ENCODE data around the gene IP6K3.

DNA sequence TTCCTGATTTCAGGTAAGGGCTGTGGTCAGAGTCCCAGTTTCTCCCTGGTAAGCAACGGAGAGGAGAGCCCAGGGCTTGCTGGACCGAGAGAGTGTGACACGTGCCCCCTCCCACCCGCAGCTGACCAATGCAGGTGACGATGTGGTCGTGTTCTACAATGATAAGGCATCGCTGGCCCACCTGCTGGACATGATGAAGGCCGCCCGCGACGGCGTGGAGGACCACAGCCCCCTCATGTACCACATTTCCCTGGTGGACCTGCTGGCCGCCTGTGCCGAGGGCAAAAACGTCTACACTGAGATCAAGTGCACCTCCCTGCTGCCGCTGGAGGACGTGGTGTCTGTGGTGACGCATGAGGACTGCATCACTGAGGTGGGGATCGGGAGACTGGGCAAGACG is 66.9 kb downstream of the IP6K3 start:
- TF ChIP-seq, protein P1, sequence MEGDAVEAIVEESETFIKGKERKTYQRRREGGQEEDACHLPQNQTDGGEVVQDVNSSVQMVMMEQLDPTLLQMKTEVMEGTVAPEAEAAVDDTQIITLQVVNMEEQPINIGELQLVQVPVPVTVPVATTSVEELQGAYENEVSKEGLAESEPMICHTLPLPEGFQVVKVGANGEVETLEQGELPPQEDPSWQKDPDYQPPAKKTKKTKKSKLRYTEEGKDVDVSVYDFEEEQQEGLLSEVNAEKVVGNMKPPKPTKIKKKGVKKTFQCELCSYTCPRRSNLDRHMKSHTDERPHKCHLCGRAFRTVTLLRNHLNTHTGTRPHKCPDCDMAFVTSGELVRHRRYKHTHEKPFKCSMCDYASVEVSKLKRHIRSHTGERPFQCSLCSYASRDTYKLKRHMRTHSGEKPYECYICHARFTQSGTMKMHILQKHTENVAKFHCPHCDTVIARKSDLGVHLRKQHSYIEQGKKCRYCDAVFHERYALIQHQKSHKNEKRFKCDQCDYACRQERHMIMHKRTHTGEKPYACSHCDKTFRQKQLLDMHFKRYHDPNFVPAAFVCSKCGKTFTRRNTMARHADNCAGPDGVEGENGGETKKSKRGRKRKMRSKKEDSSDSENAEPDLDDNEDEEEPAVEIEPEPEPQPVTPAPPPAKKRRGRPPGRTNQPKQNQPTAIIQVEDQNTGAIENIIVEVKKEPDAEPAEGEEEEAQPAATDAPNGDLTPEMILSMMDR (IDR thresholded peaks at IDR 0.05) = no peak
- TF ChIP-seq POLR2A (IDR thresholded peaks at IDR 0.05) = no peak
- no peak for TF ChIP-seq POLR2AphosphoS5 (IDR thresholded peaks at IDR 0.05; ENCODE audit: insufficient read depth in 1 of 2, low read depth in 1 of 2)

All from vagina (tissue), 2 donors.